GM18519 (cell line): ENCODE data around the gene ADGRG3.

ENCODE experiments used
- ATAC-seq: cut with Tn5 transposase; IDR thresholded peaks from one replicate; pipeline ENCODE4 v1.9.1; 2021; ENCODE audit warnings: mild to moderate bottlenecking, moderate library complexity; ENCODE audit not compliant: unreplicated experiment, low FRiP score

The ADGRG3 gene

GRCh38 chr16:57668263-57668571 is at the start of gene ADGRG3:
ADGRG3 (plus strand) TSS chr16:57668306; CDS start chr16:57668348, 42 bp downstream.
- ATAC-seq = no peak

- no peak for ATAC-seq
Observed at GRCh38 chr16:57619133-57619605, 48.9 kb upstream of the ADGRG3 start.

- no peak for ATAC-seq
Observed at GRCh38 chr16:57619606-57620334, 48.3 kb upstream of the ADGRG3 start.

- ATAC-seq = no peak
Observed at GRCh38 chr16:57620335-57621231, 47.5 kb upstream of the ADGRG3 start.

- ATAC-seq = no peak
Observed at GRCh38 chr16:57621521-57622271, 46.4 kb upstream of the ADGRG3 start.

- no peak for ATAC-seq
Observed at GRCh38 chr16:57622361-57623250, 45.5 kb upstream of the ADGRG3 start.

- ATAC-seq = no peak
Observed at GRCh38 chr16:57623251-57624043, 44.7 kb upstream of the ADGRG3 start.

GRCh38 chr16:57624044-57624688 is 43.9 kb upstream of the ADGRG3 start:
- ATAC-seq = no peak

- ATAC-seq = no peak
Observed at GRCh38 chr16:57624806-57625500, 43.2 kb upstream of the ADGRG3 start.

- no peak for ATAC-seq
Observed at GRCh38 chr16:57626420-57627170, 41.5 kb upstream of the ADGRG3 start.

GRCh38 chr16:57627184-57627871 is 40.8 kb upstream of the ADGRG3 start:
- no peak for ATAC-seq

- ATAC-seq = no peak
Observed at GRCh38 chr16:57628008-57628781, 39.9 kb upstream of the ADGRG3 start, which contains the start of gene ADGRG1. ADGRG1 (plus strand) TSS chr16:57628630; CDS start chr16:57650288, 21,658 bp downstream.

GRCh38 chr16:57628783-57629293 is 39.3 kb upstream of the ADGRG3 start:
- no peak for ATAC-seq

- ATAC-seq = no peak
Observed at GRCh38 chr16:57629516-57630406, 38.3 kb upstream of the ADGRG3 start.

- no peak for ATAC-seq
Observed at GRCh38 chr16:57630407-57630797, 37.7 kb upstream of the ADGRG3 start.
